Mucosa of descending colon (tissue), 3 donors: Measurements from ENCODE around the gene NDUFC1. TPM values are rescaled to one million over a fixed set of nuclear protein-coding genes. Genes with fewer than 3 reads are reported as not detected.

Experiments used
- ATAC-seq: fragments of 200-7000 bp; cut with Tn5 transposase; one replicate; pipeline ENCODE4 v1.9.1; 2020; ENCODE audit warnings: mild to moderate bottlenecking, moderate library complexity
- DNase-seq, 3 donors: peaks; one replicate each; pipeline ENCODE4 v3.0.0-alpha.2; 2020
- H3K36me3 ChIP-seq: fragments of 200-600 bp; one replicate; pipeline ENCODE4 v1.8.0; 2021; ENCODE audit warnings: low read depth, mild to moderate bottlenecking
- H3K4me1 ChIP-seq: fragments of 200-600 bp; one replicate; pipeline ENCODE4 v1.8.0; 2021; ENCODE audit warnings: low read depth, mild to moderate bottlenecking
- H3K4me3 ChIP-seq: fragments of 200-600 bp; one replicate; pipeline ENCODE4 v1.8.0; 2021; ENCODE audit warnings: mild to moderate bottlenecking
- H3K9me3 ChIP-seq: fragments of 200-600 bp; one replicate; pipeline ENCODE4 v1.8.0; 2021; ENCODE audit warnings: mild to moderate bottlenecking
- CTCF ChIP-seq: fragments of 200-600 bp; IDR thresholded peaks from one replicate; pipeline ENCODE4 v1.8.0; 2022; ENCODE audit warnings: antibody characterized with exemption, mild to moderate bottlenecking
- intact Hi-C, 2 donors: fragments of 100-400 bp; cut with DNase I in 1 of 2; cut with micrococcal nuclease in 1 of 2; formaldehyde crosslinking; loops; one replicate each; pipeline versions ENCODE4 v1.11.0 to v1.11.1; 2022; cut with DNase I, micrococcal nuclease
- total RNA-seq, 3 donors: library from RNA; stranded (reverse); fragmentation: NEBNext Ultra II Directional in 2 of 3; extraction: Animal tissue kit (Norgen Biotek cat#: 25700) in 2 of 3; gene quantifications; one replicate each; pipeline versions ENCODE4 v1.2.1 to v1.2.4, GENCODE V29; 2021 to 2023
- donor health status: DM: no; HTN: no; CAD: no; lungs with moderate emphysema.
- donor health status: DM: no; HTN: no; CAD: no.
- donor health status: DM: no; HTN: yes; CAD: no.

Gene NDUFC1
- total RNA-seq, 3 donors from 2014 or later, result 68.0 to 89.3 (median 85.8) TPM

DNA sequence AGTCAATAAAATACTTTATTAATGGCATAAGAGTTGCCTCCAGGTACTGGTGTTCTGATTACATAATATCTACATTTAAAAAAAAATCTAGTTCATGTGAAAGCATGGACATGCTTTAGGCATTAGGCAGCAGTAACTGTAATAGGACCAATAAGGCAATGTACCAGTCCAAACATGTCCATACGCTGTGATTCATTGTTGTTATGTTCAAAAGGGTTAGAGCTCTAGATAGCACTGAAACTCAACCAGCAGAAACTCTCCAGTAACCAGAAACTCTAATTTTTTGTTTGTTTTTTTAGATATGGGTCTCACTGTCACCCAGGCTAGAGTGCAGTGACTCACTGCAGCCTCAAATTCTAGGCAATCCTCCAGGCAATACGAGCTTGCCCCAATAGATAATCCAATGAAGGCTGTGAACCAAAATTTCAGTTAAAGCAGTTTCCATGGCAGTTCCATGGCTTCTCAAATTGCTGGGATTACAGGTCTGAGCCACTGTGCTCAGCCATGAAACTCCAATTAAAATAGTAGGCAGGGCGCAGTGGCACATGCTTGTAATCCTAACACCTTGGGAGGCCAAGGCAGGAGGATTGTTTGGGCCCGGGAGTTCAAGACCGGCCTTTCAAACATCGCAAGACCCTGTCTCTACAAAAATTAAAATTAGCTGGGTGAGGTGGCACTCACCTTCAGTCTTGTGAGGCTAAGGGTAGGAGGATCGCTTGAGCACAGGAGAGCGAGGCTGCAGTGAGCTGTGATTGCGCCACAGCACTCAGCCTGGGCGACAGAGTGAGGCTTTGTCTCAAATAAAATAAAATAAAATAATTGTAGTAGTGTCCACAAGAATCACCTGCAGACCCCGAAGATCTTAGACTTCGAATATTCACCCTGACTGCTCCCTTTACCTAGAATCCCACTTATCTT, 58.6 kb downstream of the NDUFC1 start:
- Histone ChIP-seq H3K4me3 (no peak overlapping the region), H3K36me3 (no peaks in the 10 kb centered on the region), H3K4me1 (no peaks in the 10 kb centered on the region), H3K9me3 (no peaks in the 10 kb centered on the region)
- ATAC-seq (peak; percentile 36), DNase-seq (no peak)
- intact Hi-C loops, result no loop called here
- no peak for TF ChIP-seq CTCF

GRCh38 chr4:139242511-139243051, 59.7 kb downstream of the NDUFC1 start:
- ATAC-seq (no peak), DNase-seq (no peak)
- H3K4me1 ChIP-seq, result no peaks in the 10 kb centered on the region
- no peak for TF ChIP-seq CTCF
- no peaks in the 10 kb centered on the region for H3K36me3 ChIP-seq
- H3K4me3 ChIP-seq, result no peak overlapping the region
- intact Hi-C loops, result no loop called here
- H3K9me3 ChIP-seq, result no peaks in the 10 kb centered on the region

DNA sequence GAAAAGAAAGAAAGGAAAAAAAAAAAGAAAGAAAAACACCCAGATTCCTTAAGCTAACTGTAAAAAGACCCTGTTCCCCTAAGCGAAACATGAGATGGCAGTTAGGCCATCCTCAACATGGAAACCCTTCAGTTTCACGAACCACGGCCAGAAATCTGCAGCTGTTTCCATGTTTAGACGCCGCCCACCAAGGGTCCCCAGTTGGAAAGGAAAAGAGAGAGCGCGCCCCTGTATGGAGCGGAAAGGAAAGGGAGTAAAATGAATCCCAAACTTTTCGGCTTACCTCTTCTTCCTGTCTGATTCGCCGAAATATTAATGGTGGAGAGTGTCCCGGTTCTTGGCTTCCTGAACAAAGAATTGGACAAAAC, 60.5 kb downstream of the NDUFC1 start:
- ATAC-seq, result no peak
- Histone ChIP-seq H3K36me3 (no peaks in the 10 kb centered on the region), H3K4me1 (no peaks in the 10 kb centered on the region), H3K4me3 (no peak overlapping the region), H3K9me3 (no peaks in the 10 kb centered on the region)
- TF ChIP-seq CTCF, result no peak
- intact Hi-C loops, result no loop called here
- no peak for DNase-seq

DNA sequence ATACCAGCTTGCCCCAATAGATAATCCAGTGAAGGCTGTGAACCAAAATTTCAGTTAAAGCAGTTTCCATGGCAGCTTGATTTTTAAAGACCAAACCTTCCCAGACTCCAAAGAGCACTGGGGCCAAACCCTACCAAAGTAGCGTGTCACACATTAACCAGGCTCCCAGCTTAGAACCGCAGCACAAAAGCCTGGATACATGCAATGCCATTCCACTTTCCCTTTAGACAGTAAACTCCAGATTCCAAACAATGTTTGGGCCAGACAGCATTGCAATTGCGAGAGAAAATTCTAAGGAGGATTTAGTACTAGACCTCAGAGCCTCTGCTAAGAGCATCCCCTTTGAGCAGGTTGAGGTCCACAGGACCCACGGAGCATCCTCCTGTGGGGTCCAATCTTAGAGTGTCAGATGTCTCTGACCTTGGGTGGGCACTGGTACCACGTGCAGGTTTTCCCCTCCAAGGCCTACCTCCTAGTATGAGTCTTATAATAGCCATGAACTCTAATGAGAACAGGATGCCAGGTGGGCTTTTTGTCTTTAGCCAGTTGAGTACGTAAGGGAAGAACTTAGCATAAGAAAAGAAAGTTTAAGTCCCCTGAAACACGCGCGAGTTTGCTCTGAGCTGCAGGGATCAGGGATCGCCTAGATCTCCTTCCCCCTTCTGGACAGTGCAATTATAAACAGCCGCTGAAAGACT, 61.0 kb downstream of the NDUFC1 start:
- no peaks in the 10 kb centered on the region for H3K36me3 ChIP-seq
- no peak for ATAC-seq
- H3K4me3 ChIP-seq, result no peak overlapping the region
- no peaks in the 10 kb centered on the region for H3K9me3 ChIP-seq
- intact Hi-C loops, result no loop called here
- no peaks in the 10 kb centered on the region for H3K4me1 ChIP-seq
- no peak for TF ChIP-seq CTCF
- DNase-seq, result no peak

Other genes starting within 250 kb of the NDUFC1 start
- gene ELF2, start 125.3 kb downstream of the NDUFC1 start, total RNA-seq, result 10 to 100 TPM; 34.9 to 67.2 (median 51.9) TPM
- under 1 TPM in 2 of 3 donors, not detected in 1; 0.29 to 0.73 TPM for gene MGARP, start 22.3 kb downstream of the NDUFC1 start, total RNA-seq
- gene NAA15, start 972 bp downstream of the NDUFC1 start, total RNA-seq, result 10 to 100 TPM; 28.2 to 47.4 (median 33.2) TPM
- 10 to 100 TPM in 1 of 3 donors, 1 to 10 TPM in 2; 4.5 to 10.0 (median 5.4) TPM for gene RAB33B, start 151.6 kb upstream of the NDUFC1 start, total RNA-seq